ENCODE data around the gene DCAF6.

Gene DCAF6

DNA sequence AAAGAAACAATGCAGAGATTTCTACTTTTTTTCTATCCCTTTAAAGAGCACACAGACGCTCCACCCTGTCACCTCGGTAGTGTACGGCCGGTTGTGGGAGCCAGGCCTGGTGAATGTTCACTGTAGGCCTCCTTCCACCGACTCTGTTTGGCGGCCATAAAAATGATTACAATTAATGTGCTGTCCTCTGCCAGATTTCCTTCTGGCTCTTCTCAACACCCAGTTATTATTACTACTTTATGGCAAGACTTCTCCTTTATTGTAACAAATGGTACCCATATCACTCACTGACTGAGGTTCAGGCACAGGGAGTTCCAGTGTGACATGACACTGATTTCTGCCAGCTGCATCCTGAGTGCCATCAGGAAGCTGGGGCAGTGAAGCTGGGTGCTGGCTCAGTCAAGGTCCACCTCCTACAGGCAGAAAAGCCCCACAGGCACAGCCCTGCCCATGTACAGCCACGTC, 162.9 kb downstream of the DCAF6 start:
- DNase-seq (ENCODE audit: low read depth in 4 of 4, low spot score in 1 of 4) = no peak

DNA sequence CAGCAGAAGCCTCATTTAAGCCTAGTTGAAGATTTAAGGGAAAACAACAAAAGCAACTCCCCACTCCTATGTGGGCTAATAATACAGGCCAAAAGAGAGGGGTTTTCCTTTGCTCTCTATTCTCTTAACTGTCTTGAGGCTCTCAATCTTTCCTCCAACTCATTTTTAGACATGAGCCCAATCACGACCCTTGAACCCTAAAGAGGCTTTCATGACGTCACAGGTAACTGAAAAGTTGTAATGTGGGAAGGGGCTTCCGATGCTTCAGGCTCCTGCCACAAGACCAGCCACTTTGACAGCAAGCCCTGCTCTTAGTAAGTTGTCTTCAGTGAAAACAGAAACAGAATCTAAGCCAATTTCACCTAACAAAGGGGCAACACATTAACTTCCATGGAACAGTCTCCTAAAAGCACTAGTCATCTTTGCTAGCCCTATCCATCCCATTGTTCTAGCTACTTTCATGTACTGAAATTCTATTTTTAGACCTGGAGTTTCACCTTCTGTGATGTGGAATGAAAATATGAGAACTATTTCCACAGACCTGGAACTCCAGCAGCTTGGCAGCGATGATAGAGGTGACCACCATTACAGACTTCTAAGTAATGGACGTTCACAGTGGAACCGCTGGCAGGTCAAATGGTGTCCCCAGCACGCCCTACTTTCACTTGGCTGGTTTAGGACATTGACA, 164.0 kb downstream of the DCAF6 start:
- no peak for DNase-seq (ENCODE audit: low read depth in 4 of 4, low spot score in 1 of 4)

DNA sequence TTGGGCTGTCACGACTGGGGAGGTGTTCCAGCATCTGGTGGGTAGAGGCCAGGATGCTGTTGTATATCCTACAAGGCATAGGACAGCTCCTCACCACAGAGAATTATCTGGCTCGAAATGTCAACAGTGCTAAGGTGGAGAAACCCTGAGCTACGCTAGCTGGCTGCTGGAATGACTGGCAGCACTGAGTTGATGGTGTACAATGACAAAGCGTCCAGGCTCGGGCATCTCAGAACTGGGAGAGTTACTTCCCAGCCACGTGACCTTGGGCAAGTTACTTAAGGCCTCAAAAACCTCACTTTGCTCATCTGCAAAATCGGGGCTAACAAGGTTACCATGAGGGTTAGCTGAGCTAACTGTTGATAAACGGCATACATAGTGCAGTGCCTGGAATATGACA, 164.9 kb downstream of the DCAF6 start:
- DNase-seq (ENCODE audit: low read depth in 4 of 4, low spot score in 1 of 4) = no peak

DNA sequence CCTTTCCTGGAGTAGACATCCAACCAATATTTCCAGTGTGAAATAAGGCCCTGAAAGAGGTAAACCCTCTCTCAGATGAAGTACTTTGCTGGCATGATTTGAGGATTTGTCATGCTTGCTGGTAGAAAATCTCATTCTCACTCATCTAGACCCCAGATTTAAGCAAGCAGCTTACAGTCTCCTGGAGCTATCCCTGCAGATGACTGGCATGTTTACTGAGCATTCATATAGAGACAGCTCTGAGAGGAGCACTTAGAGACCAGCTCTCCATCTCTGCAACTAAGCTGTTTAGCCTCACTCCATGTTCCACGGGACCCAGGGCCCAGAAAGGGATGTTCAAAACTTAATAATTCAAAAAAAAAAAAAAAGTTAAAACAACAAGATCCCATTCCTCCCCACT, 166.0 kb downstream of the DCAF6 start:
- no peak for DNase-seq (ENCODE audit: low read depth in 4 of 4, low spot score in 1 of 4)

DNA sequence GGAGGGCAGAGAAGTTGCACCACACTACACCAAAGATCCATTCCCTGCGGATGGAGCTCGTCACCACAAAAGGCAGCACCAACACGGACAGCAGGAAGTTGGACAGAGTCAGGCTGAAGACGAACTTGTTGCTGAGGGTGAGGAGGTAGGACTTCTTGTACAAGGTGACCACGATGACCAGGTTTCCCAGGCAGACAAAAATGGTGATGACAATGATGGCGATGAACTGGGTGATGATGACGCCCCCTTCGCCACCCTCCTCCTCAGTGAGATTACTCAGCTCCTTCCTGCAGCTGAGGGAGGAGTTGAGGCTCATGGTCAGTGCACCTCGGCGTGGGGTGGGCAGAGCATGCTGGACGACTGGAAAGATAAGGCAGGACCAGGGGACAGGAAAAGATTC, 168.1 kb downstream of the DCAF6 start:
- DNase-seq (ENCODE audit: low read depth in 4 of 4, low spot score in 1 of 4) = no peak

DNA sequence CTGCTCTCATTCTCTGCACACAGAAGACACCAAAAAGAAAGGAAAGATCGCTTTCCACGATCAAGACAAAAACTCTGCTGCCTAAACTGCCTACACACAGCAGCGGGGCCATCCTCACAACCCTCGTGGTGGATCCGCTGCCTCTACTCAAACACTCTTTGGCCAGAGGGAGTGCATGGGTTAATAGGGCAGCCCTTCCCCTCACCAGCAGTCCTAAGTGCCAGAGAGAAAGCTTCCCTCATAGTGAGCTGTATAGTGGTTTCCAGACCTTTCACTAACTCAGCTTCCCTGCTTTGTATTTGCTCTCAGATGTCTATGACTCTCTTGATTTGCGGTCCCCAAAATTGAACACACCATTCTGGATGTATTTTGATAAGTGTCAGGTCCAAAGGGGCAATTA, 169.4 kb downstream of the DCAF6 start:
- no peak for DNase-seq (ENCODE audit: low read depth in 4 of 4, low spot score in 1 of 4)

DNA sequence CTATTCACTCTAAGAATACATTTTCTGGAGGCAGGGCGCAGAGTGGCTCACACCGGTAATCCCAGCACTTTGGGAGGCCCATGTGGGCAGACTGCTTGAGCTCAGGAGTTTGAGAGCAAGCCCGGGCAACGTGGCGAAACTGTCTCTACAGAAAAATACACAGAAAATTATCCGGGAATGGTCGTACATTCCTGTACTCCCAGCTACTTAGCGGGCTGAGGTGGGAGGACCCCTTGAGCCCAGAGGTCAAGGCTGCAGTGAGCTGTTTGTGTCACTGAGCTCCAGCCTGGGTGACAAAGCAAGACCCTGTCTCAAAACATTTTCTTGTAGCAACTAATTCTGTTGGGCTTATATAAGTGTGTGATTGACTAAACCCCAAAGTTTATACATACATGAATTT, 169.8 kb downstream of the DCAF6 start:
- DNase-seq (ENCODE audit: low read depth in 4 of 4, low spot score in 1 of 4) = no peak

DNA sequence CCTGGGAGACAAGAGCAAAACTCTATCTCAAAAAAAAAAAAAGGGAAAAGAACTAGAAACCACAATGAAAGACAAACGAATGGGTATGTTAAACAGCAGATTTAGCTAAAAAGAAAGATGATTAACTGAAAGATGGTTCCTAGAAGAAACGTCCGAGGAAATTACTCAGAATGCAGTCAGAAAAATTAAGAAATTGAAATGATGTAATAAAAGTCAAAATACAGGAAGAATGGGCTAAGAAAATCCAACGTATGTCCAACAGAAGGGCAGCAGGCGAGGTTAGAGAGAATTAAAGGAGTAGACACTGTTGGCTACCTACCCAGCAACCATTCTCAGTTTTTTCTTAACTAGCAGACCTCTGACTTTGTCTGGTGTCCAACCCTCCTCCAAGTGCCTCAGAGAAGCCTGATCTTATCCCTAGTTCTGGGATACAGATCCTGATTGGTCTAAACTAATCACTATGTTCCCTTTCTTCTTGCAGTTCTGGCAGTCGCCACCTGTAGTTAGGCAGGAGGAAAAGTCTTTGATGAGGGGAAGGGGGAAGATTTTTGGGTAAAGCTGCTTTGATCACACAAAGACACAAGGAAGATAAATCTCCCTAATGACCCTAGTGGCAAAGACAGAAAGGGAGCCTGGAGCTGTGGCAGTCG, 174.5 kb downstream of the DCAF6 start:
- no peak for DNase-seq (ENCODE audit: low read depth in 4 of 4, low spot score in 1 of 4)

DNA sequence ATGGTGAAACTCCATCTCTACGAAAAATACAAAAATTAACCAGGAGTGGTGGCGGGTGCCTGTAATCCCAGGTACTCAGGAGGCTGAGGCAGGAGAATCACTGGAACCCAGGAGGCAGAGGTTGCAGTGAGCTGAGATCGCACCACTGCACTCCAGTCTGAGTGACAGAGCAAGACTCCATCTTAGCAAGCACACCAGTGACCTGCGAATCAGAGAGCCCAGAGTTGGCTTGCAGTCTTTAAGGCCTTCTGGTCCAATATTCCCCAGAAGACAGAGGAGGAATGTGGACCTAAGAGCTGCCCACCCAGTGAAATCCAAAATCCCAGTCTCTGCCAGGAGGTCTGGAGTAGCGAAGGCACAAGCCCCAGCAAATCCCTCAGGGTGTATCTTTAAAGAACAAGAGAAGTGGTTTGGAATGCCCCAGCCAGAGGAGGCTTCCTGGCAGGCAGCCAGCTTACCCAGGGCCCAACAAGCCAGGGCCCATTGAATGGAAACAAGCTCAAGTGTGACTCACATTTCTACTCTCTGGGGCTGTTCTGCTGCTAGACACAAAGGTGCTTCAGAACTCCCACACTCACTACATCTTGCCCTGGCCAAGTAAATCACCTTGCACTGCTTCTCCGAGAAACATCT, 176.3 kb downstream of the DCAF6 start:
- peak in 2 of 4 experiments; percentile 29 to 54 for DNase-seq (ENCODE audit: low read depth in 4 of 4, low spot score in 1 of 4)

DNA sequence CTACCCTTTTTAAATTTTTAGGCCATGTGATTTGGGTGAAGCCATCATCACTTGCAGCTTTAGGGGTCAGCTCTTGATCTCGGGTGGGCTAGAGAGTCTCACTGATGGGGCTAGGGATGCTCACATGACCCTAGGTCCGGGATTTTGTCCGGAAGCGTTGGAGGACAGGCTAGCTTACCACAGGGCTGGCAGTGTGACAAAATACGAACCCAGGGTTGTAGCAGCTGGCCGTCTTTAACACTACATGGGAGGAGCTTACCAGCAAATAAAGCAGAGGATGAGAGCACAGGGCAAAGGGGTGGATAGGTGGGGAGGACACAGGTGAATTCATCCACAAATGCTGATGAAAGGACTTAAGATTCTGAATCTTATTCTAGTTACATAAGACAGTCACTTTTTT, 178.4 kb downstream of the DCAF6 start:
- DNase-seq (ENCODE audit: low read depth in 4 of 4, low spot score in 1 of 4) = no peak

DNA sequence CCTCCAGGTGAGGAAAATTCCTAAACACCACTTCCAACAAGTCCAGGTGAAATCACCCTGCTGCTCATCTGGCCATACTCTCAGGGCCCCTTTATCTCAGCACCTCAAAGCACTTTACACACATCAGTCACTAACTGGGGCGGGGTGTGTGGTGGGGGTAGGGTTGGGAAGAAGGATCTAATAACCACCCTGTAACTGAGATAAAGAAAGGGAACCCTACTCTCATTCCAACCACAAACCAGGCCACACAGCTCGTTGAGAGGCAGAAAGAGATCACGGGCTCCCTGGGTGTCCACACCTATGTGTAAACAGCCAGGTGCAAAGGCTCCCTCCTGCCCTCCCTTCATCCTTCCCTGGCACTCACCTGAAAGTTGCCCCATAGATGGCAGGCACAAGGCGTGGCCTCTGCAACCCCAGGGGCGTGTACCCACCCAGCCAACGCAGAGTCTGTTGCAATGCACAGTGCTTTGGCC, 179.9 kb downstream of the DCAF6 start:
- DNase-seq (ENCODE audit: low read depth in 4 of 4, low spot score in 1 of 4) = no peak

DNA sequence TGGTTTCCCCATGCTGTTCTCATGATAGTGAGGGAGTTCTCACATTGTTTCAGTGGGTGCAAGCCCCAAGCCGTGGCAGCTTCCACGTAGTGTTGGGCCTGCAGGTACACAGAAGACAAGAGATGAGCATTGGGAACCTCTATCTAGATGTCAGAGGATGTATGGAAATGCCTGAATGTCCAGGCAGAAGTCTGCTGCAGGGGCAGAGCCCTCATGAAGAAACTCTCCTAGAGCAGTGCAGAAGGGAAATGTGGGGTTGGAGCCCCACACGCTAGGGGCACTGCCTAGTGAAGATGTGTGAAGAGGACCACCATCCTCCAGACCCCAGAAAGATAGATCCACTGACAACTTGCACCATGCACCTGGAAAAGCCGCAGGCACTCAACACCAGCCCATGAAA, 183.3 kb downstream of the DCAF6 start:
- no peak for DNase-seq (ENCODE audit: low read depth in 4 of 4, low spot score in 1 of 4)

DNA sequence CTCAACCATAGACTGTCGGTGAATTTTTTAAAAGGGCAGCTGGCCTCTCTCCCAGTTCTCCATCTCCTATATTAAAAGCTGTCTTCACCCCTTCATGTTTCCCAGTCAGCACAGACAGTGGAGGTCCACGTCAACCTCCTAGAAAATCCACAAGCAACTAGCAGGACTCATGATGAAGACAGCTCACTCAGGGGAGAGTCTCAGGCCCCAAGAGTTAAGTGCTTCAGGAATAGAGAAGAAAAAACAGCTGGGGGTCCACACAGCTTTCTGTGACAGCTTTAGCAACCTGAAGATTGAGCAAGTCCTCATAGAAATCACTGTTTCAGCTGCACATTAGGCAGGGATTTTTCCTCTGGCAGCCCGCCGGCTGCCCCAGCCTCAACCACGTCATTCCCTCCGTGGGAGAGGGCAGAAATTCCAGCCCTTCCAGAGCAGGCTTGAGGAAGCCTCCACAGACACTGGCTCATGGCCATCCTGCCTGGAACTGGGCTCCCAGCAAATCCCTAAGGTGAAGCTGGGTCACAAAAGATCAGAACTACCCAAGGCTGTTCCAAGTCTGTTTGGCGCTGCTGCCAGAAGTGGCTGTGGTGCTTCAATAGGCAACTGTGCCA, 185.0 kb downstream of the DCAF6 start:
- no peak for DNase-seq (ENCODE audit: low read depth in 4 of 4, low spot score in 1 of 4)

DNA sequence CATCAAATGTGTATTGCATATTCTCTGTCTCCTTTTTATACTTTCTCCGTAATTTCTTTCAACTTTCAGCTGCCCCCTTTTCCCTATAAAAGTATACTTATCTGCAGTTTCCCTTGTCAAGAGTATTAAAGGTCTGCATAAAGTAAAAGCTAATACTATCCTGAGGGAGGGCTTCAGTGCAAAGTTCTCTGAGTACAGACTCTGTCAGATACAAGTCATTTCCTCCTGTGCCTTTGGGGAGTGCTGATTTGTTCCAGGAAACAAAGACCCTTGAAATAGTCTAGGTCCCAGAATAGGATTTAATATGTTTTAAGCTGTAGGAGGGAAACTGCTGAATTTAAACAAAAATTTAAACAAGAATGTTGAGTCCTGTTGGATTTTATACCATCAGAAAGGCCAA, 188.6 kb downstream of the DCAF6 start:
- no peak for DNase-seq (ENCODE audit: low read depth in 4 of 4, low spot score in 1 of 4)

Measured in stimulated activated CD4-positive, alpha-beta T cell treated with anti-CD3 and anti-CD28 coated beads, Interleukin-1b, Interleukin-23, amount 100 ng/mL, for 24 hours (primary cell).